Measurements from ENCODE around the gene FITM1. TPM values are rescaled to one million over a fixed set of nuclear protein-coding genes. Genes with fewer than 3 reads are reported as not detected.

The FITM1 gene
- total RNA-seq, 1 experiment from 2014 or later = 0.72 TPM

GRCh38 chr14:24117179-24117578 lies 13.3 kb upstream of the FITM1 start:
- H2BK20ac ChIP-seq (ENCODE audit: low read depth, low read length, poor library complexity, severe bottlenecking) = no peak overlapping the region
- no CpG with 5 or more reads among the region's 6 CpGs for WGBS (ENCODE audit: extremely low coverage, insufficient read length, low lambda C conversion rate)

More at GRCh38 chr14:24117179-24117578, 13.3 kb upstream of the FITM1 start:
- H3K4me2 ChIP-seq (ENCODE audit: insufficient read depth, insufficient read length, low read length) = no peak overlapping the region
- no peak overlapping the region for H3K27ac Mint-ChIP-seq
- H4K8ac ChIP-seq (replicated peaks; ENCODE audit: insufficient read length, low read depth, low read length) = no peak overlapping the region
- no peaks in the 10 kb centered on the region for H3K27me3 ChIP-seq (ENCODE audit: insufficient read depth, low read length)
- no peak overlapping the region for H3K27ac ChIP-seq (ENCODE audit: insufficient read length, low read depth, low read length)
- no peak overlapping the region for H2AK5ac ChIP-seq (ENCODE audit: insufficient read length, low read length)
- H4K5ac ChIP-seq (ENCODE audit: insufficient read length, low read depth, low read length) = no peak overlapping the region
- H3K23me2 ChIP-seq (ENCODE audit: insufficient read length, low read depth, low read length, poor library complexity, severe bottlenecking) = peaks cover 13% of the 10 kb centered on the region
- no peaks in the 10 kb centered on the region for H4K20me1 ChIP-seq (ENCODE audit: control insufficient read depth, insufficient read depth, insufficient read length)
- H3K79me2 ChIP-seq (ENCODE audit: insufficient read depth, low read length) = no peaks in the 10 kb centered on the region
- H3K4ac ChIP-seq (ENCODE audit: low read depth, low read length) = no peak overlapping the region
- no peak overlapping the region for H3K9ac ChIP-seq (ENCODE audit: extremely low read depth, insufficient read length, low read length)
- no peak overlapping the region for H2BK120ac ChIP-seq (ENCODE audit: low read depth, low read length, poor library complexity, severe bottlenecking)
- peaks cover 21 to 57% (median 52%) of the 10 kb centered on the region in 3 experiments; a peak in 6 of 7 replicates for H3K36me3 Mint-ChIP-seq (ENCODE audit: insufficient read depth in 1 of 3, low read depth in 3 of 3)
- H2BK12ac ChIP-seq (ENCODE audit: insufficient read length, low read depth, low read length) = no peak overlapping the region
- H2AFZ ChIP-seq (ENCODE audit: low read length) = no peak overlapping the region
- DNase-seq = no peak
- TF ChIP-seq CTCF (conservative IDR thresholded peaks at IDR 0.05) = no peak
- H3K23ac ChIP-seq (ENCODE audit: insufficient read length, low read depth, low read length) = no peak overlapping the region
- no peaks in the 10 kb centered on the region for H3K9me3 ChIP-seq (ENCODE audit: control insufficient read depth, low read depth, low read length)
- H3K4me1 Mint-ChIP-seq = peaks cover 12 to 15% of the 10 kb centered on the region in 2 experiments
- H3K4me3 Mint-ChIP-seq = no peak overlapping the region
- no peak overlapping the region for H3T11ph ChIP-seq (ENCODE audit: low read length)
- H4K91ac ChIP-seq (ENCODE audit: insufficient read length, low read depth, low read length) = no peak overlapping the region
- no peak overlapping the region for H3K56ac ChIP-seq (ENCODE audit: insufficient read length, low read depth, low read length)
- no peaks in the 10 kb centered on the region; a peak in 1 of 5 replicates for H3K9me3 Mint-ChIP-seq
- no peak overlapping the region for H2BK5ac ChIP-seq (ENCODE audit: insufficient read length, low read length)
- H2BK15ac ChIP-seq (ENCODE audit: low read depth, low read length) = no peak overlapping the region
- no peak overlapping the region for H3K14ac ChIP-seq (ENCODE audit: insufficient read depth, low read length)
- no peaks in the 10 kb centered on the region for H3K79me1 ChIP-seq (ENCODE audit: insufficient read depth, low read depth, low read length, poor library complexity, severe bottlenecking)
- H3K27me3 Mint-ChIP-seq (ENCODE audit: low read depth) = peaks cover 3% of the 10 kb centered on the region; the same call in 1 of the 2 replicates
- no peak overlapping the region for H3K18ac ChIP-seq (ENCODE audit: insufficient read length, low read depth, low read length)
- no peaks in the 10 kb centered on the region for H3K4me1 ChIP-seq (ENCODE audit: insufficient read depth, low read length)

Data from H9 (cell line).